Tibial artery (tissue), 4 donors: ENCODE measurements around the gene HMGCLL1.

Experiments used
- DNase-seq, 2 donors: peaks; one replicate each; pipeline ENCODE4 v3.0.0-alpha.2; 2019
- H3K27ac ChIP-seq, 2 donors: fragments of 200-600 bp; sonication (generic) in 1 of 2; 1 replicate in 1 of 2; 2 replicates in 1 of 2; pipeline ENCODE4 v1.5.1; 2018 to 2019; ENCODE audit warnings: mild to moderate bottlenecking in 1 of 2
- H3K27me3 ChIP-seq, 2 donors: fragments of 200-600 bp; sonication (generic) in 1 of 2; one replicate each; pipeline versions ENCODE4 v1.5.1 to v1.6.0; 2016 to 2019
- H3K36me3 ChIP-seq, 3 donors: fragments of 200-600 bp; sonication (generic) in 2 of 3; one replicate each; pipeline ENCODE4 v1.5.1; 2016 to 2019; ENCODE audit warnings: mild to moderate bottlenecking in 2 of 3
- H3K4me1 ChIP-seq, 4 donors: fragments of 200-600 bp; sonication (generic) in 2 of 4; 1 replicate in 3 of 4; 2 replicates in 1 of 4; pipeline ENCODE4 v1.5.1; 2016 to 2019
- H3K4me3 ChIP-seq, 2 donors: fragments of 200-600 bp; sonication (generic) in 1 of 2; 1 replicate in 1 of 2; 2 replicates in 1 of 2; pipeline ENCODE4 v1.5.1; 2018 to 2019; ENCODE audit warnings: mild to moderate bottlenecking in 2 of 2
- H3K9me3 ChIP-seq, 3 donors: fragments of 200-600 bp; sonication (generic) in 1 of 3; one replicate each; pipeline ENCODE4 v1.5.1; 2016 to 2019
- CTCF ChIP-seq, 2 experiments: fragments of 200-600 bp in 1 of 2; fragments of 450-650 bp in 1 of 2; IDR thresholded peaks; one replicate each; pipeline ENCODE4 v1.5.1; 2017 to 2019; ENCODE audit warnings: antibody characterized with exemption in 2 of 2, mild to moderate bottlenecking in 1 of 2, moderate library complexity in 1 of 2
- intact Hi-C: fragments of 100-400 bp; cut with DNase I; formaldehyde crosslinking; loops from one replicate; pipeline ENCODE4 v1.15.0; 2023; ENCODE audit warnings: low total_unique reads

The HMGCLL1 gene

DNA sequence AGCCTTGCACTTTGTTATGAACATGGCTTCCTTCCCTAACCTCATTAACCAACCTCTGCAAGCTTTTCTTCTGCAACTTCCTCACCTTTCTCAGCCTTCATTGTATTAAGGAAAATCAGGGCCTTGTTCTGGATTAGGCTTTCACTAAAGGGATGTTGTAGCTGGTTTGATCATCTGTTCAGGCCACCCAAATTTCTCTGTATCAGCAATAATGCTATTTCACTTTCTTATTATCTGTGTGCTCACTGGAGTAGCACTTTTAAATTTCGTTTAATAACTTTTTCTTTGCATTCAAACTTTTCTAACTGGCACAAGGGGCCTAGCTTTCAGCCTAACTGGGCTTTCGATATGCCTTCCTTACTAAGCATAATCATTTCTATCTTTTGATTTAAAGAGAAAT is 155.1 kb downstream of the HMGCLL1 start:
- H3K27me3 ChIP-seq: no peaks in the 10 kb centered on the region
- no peaks in the 10 kb centered on the region for H3K36me3 ChIP-seq
- no peak for DNase-seq
- H3K9me3 ChIP-seq: no peaks in the 10 kb centered on the region
- H3K4me1 ChIP-seq: no peaks in the 10 kb centered on the region
- H3K4me3 ChIP-seq: no peak overlapping the region
- H3K27ac ChIP-seq: no peak overlapping the region
- intact Hi-C loops: no loop called here
- no peak for TF ChIP-seq CTCF (IDR thresholded peaks at IDR 0.05)

GRCh38 chr6:55410674-55411073 is 168.3 kb downstream of the HMGCLL1 start:
- Histone ChIP-seq H3K36me3 (no peaks in the 10 kb centered on the region), H3K4me1 (no peaks in the 10 kb centered on the region), H3K9me3 (peaks cover 0 to 3% (median 0%) of the 10 kb centered on the region in 3 donors), H3K4me3 (no peak overlapping the region), H3K27ac (no peak overlapping the region), H3K27me3 (no peaks in the 10 kb centered on the region)
- no peak for TF ChIP-seq CTCF (IDR thresholded peaks at IDR 0.05)
- intact Hi-C loops: no loop called here
- no peak for DNase-seq

- intact Hi-C loops: no loop called here
- no peaks in the 10 kb centered on the region for H3K27me3 ChIP-seq
These were observed 173.3 kb downstream of the HMGCLL1 start for GRCh38 chr6:55405474-55406235.

GRCh38 chr6:55399351-55399750 is 179.6 kb downstream of the HMGCLL1 start:
- TF ChIP-seq CTCF (IDR thresholded peaks at IDR 0.05): no peak
- Histone ChIP-seq H3K9me3 (no peaks in the 10 kb centered on the region), H3K27me3 (no peaks in the 10 kb centered on the region)

More at GRCh38 chr6:55405474-55406235, 173.3 kb downstream of the HMGCLL1 start:
- Histone ChIP-seq H3K27ac (no peak overlapping the region), H3K4me1 (no peaks in the 10 kb centered on the region), H3K9me3 (no peaks in the 10 kb centered on the region), H3K4me3 (no peak overlapping the region), H3K36me3 (no peaks in the 10 kb centered on the region)
- no peak for TF ChIP-seq CTCF (IDR thresholded peaks at IDR 0.05)
- no peak for DNase-seq

GRCh38 chr6:55397986-55398385 is 181.0 kb downstream of the HMGCLL1 start:
- Histone ChIP-seq H3K9me3 (no peaks in the 10 kb centered on the region), H3K27me3 (no peaks in the 10 kb centered on the region), H3K27ac (no peak overlapping the region), H3K36me3 (no peaks in the 10 kb centered on the region), H3K4me1 (no peaks in the 10 kb centered on the region), H3K4me3 (no peak overlapping the region)
- DNase-seq: no peak
- intact Hi-C loops: loop anchor here (5.0 kb wide), 1 partner anchor 784 kb away; no protein-coding TSS in a partner anchor
- TF ChIP-seq CTCF (IDR thresholded peaks at IDR 0.05): no peak

More at GRCh38 chr6:55399351-55399750, 179.6 kb downstream of the HMGCLL1 start:
- no peak for DNase-seq
- no peaks in the 10 kb centered on the region for H3K4me1 ChIP-seq
- no peaks in the 10 kb centered on the region for H3K36me3 ChIP-seq
- intact Hi-C loops: loop anchor here (5.0 kb wide), 1 partner anchor 783 kb away; no protein-coding TSS in a partner anchor
- H3K27ac ChIP-seq: no peak overlapping the region
- no peak overlapping the region for H3K4me3 ChIP-seq
